Epithelial cell of proximal tubule (primary cell): ENCODE results near the gene KRTAP5-9. TPM values are rescaled to one million over a fixed set of nuclear protein-coding genes. Genes with fewer than 3 reads are reported as not detected.
A peak's percentile ranks its signal among the peaks of the same experiment; 100 is the strongest.
"Not testable (repeated sequence)": the region's sequence is repeated elsewhere in the genome, so short reads cannot be mapped to it uniquely, and the experiment has no call there.

ENCODE experiments used
- DNase-seq: peaks from one replicate; pipeline ENCODE4 v3.0.0-alpha.2; 2011; ENCODE audit warnings: low read depth
- H3K4me3 ChIP-seq: 2 replicates; pipeline ENCODE4 v1.5.1; 2011; ENCODE audit warnings: low read depth, mild to moderate bottlenecking, low read length
- total RNA-seq: library from RNA; depleted of rRNA; stranded (reverse); fragments of >200 nt; gene quantifications from 2 replicates; pipeline ENCODE4 v1.2.3, GENCODE V29; 2015
- TF ChIP-seq, protein P1 (sequence below): conservative IDR thresholded peaks from 2 replicates; pipeline ENCODE4 v1.5.1; 2012; ENCODE audit warnings: low read depth, mild to moderate bottlenecking, low read length

The KRTAP5-9 gene
- total RNA-seq, 1 donor from 2014 or later: not detected

DNA sequence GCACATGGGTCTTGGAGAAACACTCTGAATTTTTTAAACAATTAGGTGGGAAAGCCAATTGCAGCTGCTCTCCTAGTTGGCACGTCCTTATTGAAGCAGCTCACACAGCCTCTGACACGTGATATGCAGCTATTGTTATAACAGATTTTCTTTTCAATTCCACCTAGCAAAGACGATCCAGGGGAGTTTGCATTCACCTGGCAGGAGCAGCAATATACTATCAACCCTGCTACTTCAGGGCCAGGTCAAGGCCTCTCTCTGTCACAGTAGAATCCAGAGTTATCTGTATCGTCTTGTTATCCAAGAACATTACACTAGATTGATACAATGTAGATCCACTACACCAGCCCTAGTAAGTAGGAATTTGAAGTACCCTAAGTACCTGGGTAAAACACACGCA is 26.2 kb downstream of the KRTAP5-9 start:
- TF ChIP-seq, protein P1, sequence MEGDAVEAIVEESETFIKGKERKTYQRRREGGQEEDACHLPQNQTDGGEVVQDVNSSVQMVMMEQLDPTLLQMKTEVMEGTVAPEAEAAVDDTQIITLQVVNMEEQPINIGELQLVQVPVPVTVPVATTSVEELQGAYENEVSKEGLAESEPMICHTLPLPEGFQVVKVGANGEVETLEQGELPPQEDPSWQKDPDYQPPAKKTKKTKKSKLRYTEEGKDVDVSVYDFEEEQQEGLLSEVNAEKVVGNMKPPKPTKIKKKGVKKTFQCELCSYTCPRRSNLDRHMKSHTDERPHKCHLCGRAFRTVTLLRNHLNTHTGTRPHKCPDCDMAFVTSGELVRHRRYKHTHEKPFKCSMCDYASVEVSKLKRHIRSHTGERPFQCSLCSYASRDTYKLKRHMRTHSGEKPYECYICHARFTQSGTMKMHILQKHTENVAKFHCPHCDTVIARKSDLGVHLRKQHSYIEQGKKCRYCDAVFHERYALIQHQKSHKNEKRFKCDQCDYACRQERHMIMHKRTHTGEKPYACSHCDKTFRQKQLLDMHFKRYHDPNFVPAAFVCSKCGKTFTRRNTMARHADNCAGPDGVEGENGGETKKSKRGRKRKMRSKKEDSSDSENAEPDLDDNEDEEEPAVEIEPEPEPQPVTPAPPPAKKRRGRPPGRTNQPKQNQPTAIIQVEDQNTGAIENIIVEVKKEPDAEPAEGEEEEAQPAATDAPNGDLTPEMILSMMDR: no peak
- no peak overlapping the region for H3K4me3 ChIP-seq
- DNase-seq: no peak

GRCh38 chr11:71575723-71576424 is 27.7 kb downstream of the KRTAP5-9 start:
- no peak overlapping the region for H3K4me3 ChIP-seq
- DNase-seq: no peak
- TF ChIP-seq, protein P1: no peak

DNA sequence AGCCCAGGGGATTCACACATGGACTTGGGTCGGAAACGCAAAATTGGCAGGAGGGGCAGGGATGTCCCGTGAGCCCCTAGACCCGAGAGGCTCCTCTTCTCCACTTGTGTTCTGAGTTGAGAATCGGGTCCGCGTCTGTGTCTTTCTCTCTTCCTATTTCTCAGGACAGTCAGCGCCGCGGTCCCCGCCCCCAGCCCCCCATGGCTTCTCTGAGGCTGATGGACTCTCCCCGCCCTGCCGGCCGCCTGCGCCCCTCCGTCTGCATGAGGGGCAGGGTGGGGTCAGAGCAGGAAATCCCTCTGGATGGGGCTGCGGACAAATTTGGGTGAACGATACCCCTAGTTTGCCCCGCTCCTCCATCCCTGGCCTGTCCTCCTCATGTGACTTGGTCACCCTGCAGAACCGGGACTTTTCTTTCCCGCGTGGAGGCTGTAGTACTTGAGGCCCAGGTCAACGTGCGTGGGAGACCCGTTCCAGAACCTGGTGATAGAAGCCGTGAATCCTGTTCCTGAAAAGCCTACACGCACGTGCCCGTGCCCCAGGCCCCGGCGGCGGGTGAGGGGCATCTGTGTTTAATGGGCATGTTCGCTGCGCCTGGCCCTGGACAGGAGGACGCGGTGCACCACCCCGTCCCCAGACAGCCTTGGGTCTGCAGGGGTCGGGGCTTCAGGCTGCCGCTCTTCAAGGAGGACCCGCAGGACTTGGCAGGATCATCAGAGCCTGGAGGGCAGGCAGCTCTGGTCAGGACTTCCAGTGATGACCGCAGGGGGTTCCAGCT is 28.7 kb downstream of the KRTAP5-9 start:
- not testable (repeated sequence) for H3K4me3 ChIP-seq, DNase-seq

GRCh38 chr11:71577469-71578004 is 29.3 kb downstream of the KRTAP5-9 start:
- no peak overlapping the region for H3K4me3 ChIP-seq
- no peak for DNase-seq
- TF ChIP-seq, protein P1: no peak

- not testable (repeated sequence) for H3K4me3 ChIP-seq, DNase-seq
These were observed 31.3 kb downstream of the KRTAP5-9 start for GRCh38 chr11:71579513-71579912.

DNA sequence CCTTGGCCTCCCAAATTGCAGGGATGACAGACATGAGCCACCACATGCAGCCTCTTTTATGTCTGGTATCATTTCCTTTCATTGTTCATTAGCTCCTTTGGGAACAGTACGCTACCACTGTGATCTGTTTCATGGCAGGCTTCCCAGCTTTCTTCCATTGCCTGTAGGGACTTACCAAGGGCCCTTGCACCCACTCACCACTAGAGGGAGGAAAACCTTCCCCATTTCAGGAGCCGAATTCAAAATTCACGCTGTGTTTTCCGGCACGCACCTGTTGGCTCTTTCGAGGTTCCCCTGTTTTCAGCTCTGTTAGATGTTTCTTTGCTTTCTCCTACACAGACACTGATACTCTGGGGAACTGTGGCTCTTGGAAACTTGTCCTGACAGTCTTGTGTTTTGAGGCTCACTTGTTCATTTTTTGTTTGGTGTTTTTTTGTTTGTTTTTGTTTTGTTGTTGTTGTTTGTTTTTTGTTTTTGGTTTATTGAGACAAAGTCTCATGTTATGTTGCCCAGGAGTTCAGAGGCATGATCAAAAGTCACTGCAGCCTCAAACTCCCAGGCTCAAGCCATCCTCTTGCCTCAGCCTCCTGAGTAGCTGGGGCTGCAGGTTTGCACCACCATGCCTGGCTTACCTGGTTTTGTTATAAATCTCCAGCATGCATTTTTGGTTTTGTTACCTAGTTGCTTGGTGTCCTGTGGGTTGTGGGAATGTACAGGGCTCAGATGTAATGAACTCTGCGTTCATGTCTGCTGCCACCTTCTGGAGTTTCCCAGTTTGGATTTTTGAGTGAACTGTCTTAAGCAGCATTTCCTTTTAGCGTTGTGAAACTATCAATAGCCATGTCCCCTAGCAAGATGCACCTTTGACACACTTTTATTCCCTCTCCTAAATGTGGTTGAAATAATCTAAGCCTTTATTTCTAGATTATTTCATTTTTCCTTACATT is 32.1 kb downstream of the KRTAP5-9 start:
- H3K4me3 ChIP-seq: no peak overlapping the region
- TF ChIP-seq, protein P1: peak; percentile 85
- peak; percentile 19 for DNase-seq

DNA sequence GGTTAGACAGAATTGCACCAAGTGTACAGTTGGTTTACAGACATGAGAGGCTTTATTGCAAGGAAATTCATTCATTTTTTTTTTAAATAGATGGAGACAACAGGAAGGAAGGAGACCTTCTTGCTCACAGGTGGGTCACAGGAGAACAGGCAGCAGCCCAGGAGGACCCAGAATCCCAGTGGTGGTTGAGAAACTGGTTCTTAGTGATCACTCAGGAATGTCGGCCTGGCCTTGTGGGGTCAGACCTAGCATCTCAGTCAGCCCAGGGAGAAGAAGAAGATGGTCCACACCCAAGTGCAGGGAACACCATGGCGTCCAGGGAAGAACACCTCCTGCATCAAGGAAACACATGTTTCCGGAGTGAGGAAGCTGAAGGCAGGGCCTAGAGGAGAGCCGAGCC is 33.6 kb downstream of the KRTAP5-9 start:
- H3K4me3 ChIP-seq: no peak overlapping the region
- no peak for DNase-seq
- TF ChIP-seq, protein P1: no peak
